SU-DHL-6 (cell line): ENCODE measurements around the gene BRINP2.

Experiments used
- EZH2phosphoT487 ChIP-seq: fragments of 200-600 bp; sonication (generic), shearing (Covaris generic); conservative IDR thresholded peaks from 2 replicates; pipeline ENCODE4 v1.6.1; 2018; ENCODE audit warnings: mild to moderate bottlenecking, antibody characterized with exemption, low read length, moderate library complexity, mixed read lengths
- TF ChIP-seq, protein P1 (sequence below): fragments of 200-600 bp; sonication (generic); IDR thresholded peaks from one replicate; pipeline ENCODE4 v1.5.1; 2017; ENCODE audit warnings: antibody characterized with exemption, mild to moderate bottlenecking, low read length, moderate library complexity; ENCODE audit not compliant: insufficient read depth, poor library complexity, severe bottlenecking

DNA sequence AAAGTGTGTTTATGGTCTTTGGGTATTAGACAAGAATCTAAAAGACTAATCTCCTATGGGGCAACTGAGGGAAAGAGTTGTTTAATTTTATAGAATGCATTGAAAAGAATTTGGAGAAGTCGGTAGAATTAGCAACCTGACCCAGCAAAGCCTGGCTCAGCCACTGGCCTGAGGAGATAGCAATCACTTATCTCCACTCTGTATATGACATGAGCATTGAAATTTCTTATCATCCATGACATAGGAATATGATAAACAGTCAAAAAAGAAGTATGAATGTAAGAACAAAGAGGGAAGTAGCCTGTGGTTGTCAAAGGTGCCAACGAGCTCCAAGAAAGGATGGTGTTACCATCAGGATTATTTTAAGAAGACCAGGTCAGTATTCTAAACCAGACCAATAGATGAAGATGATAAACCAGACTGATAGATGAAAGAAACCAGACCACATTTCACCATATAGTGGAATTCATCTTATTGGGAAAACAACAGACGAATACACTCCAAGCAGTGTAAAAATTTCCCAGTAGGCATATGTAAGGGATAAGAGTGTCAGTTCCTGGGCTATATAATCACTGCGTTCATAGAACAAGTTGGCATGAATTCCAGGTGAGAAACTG lies 42.0 kb upstream of the BRINP2 start:
- TF ChIP-seq, protein P1, sequence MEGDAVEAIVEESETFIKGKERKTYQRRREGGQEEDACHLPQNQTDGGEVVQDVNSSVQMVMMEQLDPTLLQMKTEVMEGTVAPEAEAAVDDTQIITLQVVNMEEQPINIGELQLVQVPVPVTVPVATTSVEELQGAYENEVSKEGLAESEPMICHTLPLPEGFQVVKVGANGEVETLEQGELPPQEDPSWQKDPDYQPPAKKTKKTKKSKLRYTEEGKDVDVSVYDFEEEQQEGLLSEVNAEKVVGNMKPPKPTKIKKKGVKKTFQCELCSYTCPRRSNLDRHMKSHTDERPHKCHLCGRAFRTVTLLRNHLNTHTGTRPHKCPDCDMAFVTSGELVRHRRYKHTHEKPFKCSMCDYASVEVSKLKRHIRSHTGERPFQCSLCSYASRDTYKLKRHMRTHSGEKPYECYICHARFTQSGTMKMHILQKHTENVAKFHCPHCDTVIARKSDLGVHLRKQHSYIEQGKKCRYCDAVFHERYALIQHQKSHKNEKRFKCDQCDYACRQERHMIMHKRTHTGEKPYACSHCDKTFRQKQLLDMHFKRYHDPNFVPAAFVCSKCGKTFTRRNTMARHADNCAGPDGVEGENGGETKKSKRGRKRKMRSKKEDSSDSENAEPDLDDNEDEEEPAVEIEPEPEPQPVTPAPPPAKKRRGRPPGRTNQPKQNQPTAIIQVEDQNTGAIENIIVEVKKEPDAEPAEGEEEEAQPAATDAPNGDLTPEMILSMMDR, result no peak
- no peak for TF ChIP-seq EZH2phosphoT487
